Neural progenitor cell (in vitro differentiated cells): ENCODE results near the gene GDPD5. TPM values are rescaled to one million over a fixed set of nuclear protein-coding genes. Genes with fewer than 3 reads are reported as not detected.

Experiments
- DNase-seq: peaks from one replicate; pipeline ENCODE4 v3.0.0-alpha.2; 2016; ENCODE audit warnings: low spot score
- H2AFZ ChIP-seq: fragments of 200-600 bp; sonication (generic); replicated peaks from 2 replicates; pipeline ENCODE4 v1.6.1; 2016; ENCODE audit warnings: antibody characterized with exemption
- H3F3A ChIP-seq: fragments of 200-600 bp; sonication (generic); 2 replicates; pipeline ENCODE4 v1.6.1; 2016; ENCODE audit warnings: antibody characterized with exemption, low read depth
- H3K27ac ChIP-seq: fragments of 200-600 bp; sonication (generic); 2 replicates; pipeline ENCODE4 v1.5.1; 2016; ENCODE audit warnings: mild to moderate bottlenecking
- H3K27me3 ChIP-seq: fragments of 200-600 bp; sonication (generic); 2 replicates; pipeline ENCODE4 v1.6.1; 2016; ENCODE audit warnings: mild to moderate bottlenecking, moderate library complexity
- H3K36me3 ChIP-seq: fragments of 200-600 bp; sonication (generic); 2 replicates; pipeline ENCODE4 v1.5.1; 2016
- H3K4me1 ChIP-seq: fragments of 200-600 bp; sonication (generic); 2 replicates; pipeline ENCODE4 v1.6.1; 2016; ENCODE audit warnings: mixed run types
- H3K4me2 ChIP-seq: fragments of 200-600 bp; sonication (generic); 2 replicates; pipeline ENCODE4 v1.6.1; 2016
- H3K4me3 ChIP-seq: fragments of 200-600 bp; sonication (generic); 2 replicates; pipeline ENCODE4 v1.5.1; 2016
- H3K79me2 ChIP-seq: fragments of 200-600 bp; sonication (generic); 2 replicates; pipeline ENCODE4 v1.6.1; 2016; ENCODE audit warnings: low read depth
- H3K9ac ChIP-seq: fragments of 200-600 bp; sonication (generic); 2 replicates; pipeline ENCODE4 v1.6.1; 2016
- H3K9me3 ChIP-seq: fragments of 200-600 bp; sonication (generic); 2 replicates; pipeline ENCODE4 v1.5.1; 2016; ENCODE audit warnings: low read depth
- H4K20me1 ChIP-seq: fragments of 200-600 bp; sonication (generic); 2 replicates; pipeline ENCODE4 v1.6.1; 2016; ENCODE audit warnings: low read depth
- H3K27ac Mint-ChIP-seq: 3 replicates; pipeline ENCODE4 v1.8.0; 2021; ENCODE audit warnings: mixed read lengths
- H3K27me3 Mint-ChIP-seq: 2 replicates; pipeline ENCODE4 v1.8.0; 2022; ENCODE audit warnings: low read depth, mild to moderate bottlenecking, inconsistent platforms, moderate library complexity, mixed read lengths; ENCODE audit not compliant: insufficient read depth
- H3K36me3 Mint-ChIP-seq: 3 replicates; pipeline ENCODE4 v1.8.0; 2021; ENCODE audit warnings: mixed read lengths
- H3K4me1 Mint-ChIP-seq: 3 replicates; pipeline ENCODE4 v1.8.0; 2021; ENCODE audit warnings: mixed read lengths
- H3K4me3 Mint-ChIP-seq: 3 replicates; pipeline ENCODE4 v1.8.0; 2021; ENCODE audit warnings: mild to moderate bottlenecking, moderate library complexity, mixed read lengths
- H3K9me3 Mint-ChIP-seq: 3 replicates; pipeline ENCODE4 v1.8.0; 2020; ENCODE audit warnings: mixed read lengths
- EZH2 ChIP-seq: fragments of 200-600 bp; sonication (generic); IDR thresholded peaks from 2 replicates; pipeline ENCODE4 v1.6.1; 2017; ENCODE audit warnings: antibody characterized with exemption, mild to moderate bottlenecking, moderate library complexity
- EZH2phosphoT487 ChIP-seq: fragments of 200-600 bp; sonication (generic); IDR thresholded peaks from 2 replicates; pipeline ENCODE4 v1.6.1; 2017; ENCODE audit warnings: antibody characterized with exemption
- total RNA-seq: library from RNA; depleted of rRNA; stranded (reverse); fragments of >200 nt; gene quantifications from 2 replicates; pipeline ENCODE4 v1.2.3, GENCODE V29; 2015; ENCODE audit warnings: low replicate concordance
- TF ChIP-seq, protein P1 (sequence below): fragments of 200-600 bp; sonication (generic); IDR thresholded peaks from 2 replicates; pipeline ENCODE4 v1.5.1; 2017; ENCODE audit warnings: antibody characterized with exemption, mild to moderate bottlenecking

Gene GDPD5
- total RNA-seq, 1 donor from 2014 or later, result 11.3 TPM

DNA sequence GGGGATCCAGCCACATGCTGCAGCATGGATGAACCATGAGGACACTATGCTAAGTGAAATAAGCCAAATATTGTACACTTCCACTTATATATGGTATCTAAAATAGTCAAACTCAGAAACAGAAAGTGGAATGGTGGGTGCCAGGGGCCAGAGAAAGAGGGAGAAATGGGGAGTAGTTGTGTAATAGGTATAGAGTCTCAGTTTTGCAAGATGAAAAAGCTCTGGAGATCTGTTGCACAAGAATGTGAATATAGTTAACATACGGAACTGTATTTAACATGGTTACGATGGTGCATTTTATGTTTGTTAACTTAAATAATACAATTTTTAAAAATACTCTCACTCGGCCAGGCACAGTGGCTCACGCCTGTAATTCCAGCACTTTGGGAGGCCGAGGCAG lies 21.2 kb downstream of the GDPD5 start:
- Histone ChIP-seq H3K4me2 (no peak overlapping the region), H2AFZ (no peak overlapping the region), H3K27ac (no peak overlapping the region), H3K9ac (no peak overlapping the region), H4K20me1 (no peaks in the 10 kb centered on the region), H3K9me3 (no peaks in the 10 kb centered on the region), H3K4me3 (no peak overlapping the region), H3K4me1 (no peaks in the 10 kb centered on the region), H3K36me3 (no peaks in the 10 kb centered on the region), H3K79me2 (no peaks in the 10 kb centered on the region), H3K27me3 (no peaks in the 10 kb centered on the region), H3F3A (no peaks in the 10 kb centered on the region)
- Mint-ChIP-seq H3K27ac (peak overlapping the region; percentile 7), H3K4me3 (no peak overlapping the region), H3K36me3 (no peaks in the 10 kb centered on the region), H3K9me3 (no peaks in the 10 kb centered on the region), H3K27me3 (peaks cover 4% of the 10 kb centered on the region), H3K4me1 (peaks cover 8% of the 10 kb centered on the region)
- no peak for DNase-seq
- TF ChIP-seq EZH2phosphoT487 (no peak), EZH2 (no peak)
- TF ChIP-seq, protein P1, sequence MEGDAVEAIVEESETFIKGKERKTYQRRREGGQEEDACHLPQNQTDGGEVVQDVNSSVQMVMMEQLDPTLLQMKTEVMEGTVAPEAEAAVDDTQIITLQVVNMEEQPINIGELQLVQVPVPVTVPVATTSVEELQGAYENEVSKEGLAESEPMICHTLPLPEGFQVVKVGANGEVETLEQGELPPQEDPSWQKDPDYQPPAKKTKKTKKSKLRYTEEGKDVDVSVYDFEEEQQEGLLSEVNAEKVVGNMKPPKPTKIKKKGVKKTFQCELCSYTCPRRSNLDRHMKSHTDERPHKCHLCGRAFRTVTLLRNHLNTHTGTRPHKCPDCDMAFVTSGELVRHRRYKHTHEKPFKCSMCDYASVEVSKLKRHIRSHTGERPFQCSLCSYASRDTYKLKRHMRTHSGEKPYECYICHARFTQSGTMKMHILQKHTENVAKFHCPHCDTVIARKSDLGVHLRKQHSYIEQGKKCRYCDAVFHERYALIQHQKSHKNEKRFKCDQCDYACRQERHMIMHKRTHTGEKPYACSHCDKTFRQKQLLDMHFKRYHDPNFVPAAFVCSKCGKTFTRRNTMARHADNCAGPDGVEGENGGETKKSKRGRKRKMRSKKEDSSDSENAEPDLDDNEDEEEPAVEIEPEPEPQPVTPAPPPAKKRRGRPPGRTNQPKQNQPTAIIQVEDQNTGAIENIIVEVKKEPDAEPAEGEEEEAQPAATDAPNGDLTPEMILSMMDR, result no peak

DNA sequence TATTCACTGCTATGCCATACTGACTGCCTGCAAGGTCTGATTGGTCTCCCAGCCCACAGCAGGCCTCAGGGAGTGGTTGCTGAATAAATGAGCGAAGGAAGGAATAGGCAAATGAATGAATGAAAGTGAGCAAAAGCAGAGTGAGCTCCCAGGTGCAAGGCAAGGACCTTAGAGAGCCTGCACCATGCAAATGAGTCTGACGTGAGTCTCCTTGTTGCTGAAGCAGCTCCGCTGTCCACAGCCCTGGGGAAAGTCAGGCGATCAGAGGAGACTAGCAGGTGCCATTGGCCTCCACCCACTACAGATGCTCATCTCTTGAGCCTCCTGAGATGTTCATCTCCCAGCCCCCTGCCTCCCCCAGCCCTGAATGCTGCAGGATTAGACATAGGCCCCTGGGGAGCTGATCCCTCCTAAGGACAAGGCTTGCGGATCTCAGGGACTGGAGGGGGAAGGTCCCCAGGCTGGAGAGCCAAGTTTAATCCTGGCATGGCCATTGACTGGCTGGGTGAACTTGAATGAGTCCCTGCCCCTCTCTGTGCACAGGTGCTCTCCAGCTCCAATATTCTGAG lies 22.1 kb downstream of the GDPD5 start:
- Histone ChIP-seq H4K20me1 (no peaks in the 10 kb centered on the region), H3K27me3 (no peaks in the 10 kb centered on the region), H3K4me3 (no peak overlapping the region), H3K9me3 (no peaks in the 10 kb centered on the region), H3K27ac (no peak overlapping the region), H3F3A (no peaks in the 10 kb centered on the region), H3K4me1 (no peaks in the 10 kb centered on the region), H3K9ac (no peak overlapping the region), H3K36me3 (no peaks in the 10 kb centered on the region), H3K4me2 (no peak overlapping the region), H2AFZ (no peak overlapping the region), H3K79me2 (no peaks in the 10 kb centered on the region)
- Mint-ChIP-seq H3K4me3 (no peak overlapping the region), H3K9me3 (no peaks in the 10 kb centered on the region), H3K27ac (no peak overlapping the region), H3K4me1 (peaks cover 8% of the 10 kb centered on the region), H3K36me3 (no peaks in the 10 kb centered on the region), H3K27me3 (peaks cover 4% of the 10 kb centered on the region)
- no peak for TF ChIP-seq EZH2
- no peak for DNase-seq

DNA sequence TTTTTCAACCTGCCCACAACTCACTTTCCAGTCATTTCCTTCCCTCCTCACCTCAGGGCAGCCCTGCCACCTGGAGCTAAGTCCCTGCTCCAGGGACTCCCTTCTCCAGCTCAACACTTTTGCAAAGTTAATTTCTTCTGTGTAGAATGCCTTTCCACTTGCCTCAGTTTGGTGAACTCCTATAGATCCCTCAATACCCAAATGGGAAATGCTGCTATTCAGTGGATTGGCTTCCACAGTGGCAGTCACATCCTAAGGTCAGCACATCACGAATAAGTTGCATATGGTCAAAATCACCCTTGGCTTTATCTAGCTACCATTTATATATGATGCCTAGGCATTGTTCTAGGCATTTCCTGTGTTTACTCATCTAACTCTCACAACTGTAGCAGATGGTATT lies 23.6 kb downstream of the GDPD5 start:
- H3K4me1 Mint-ChIP-seq, result peaks cover 8% of the 10 kb centered on the region
- H3K27ac ChIP-seq, result no peak overlapping the region
- no peaks in the 10 kb centered on the region for H3K9me3 Mint-ChIP-seq
- H4K20me1 ChIP-seq, result no peaks in the 10 kb centered on the region
- no peaks in the 10 kb centered on the region for H3K27me3 ChIP-seq
- no peak overlapping the region for H3K9ac ChIP-seq
- no peak for DNase-seq
- no peak overlapping the region for H3K4me3 ChIP-seq
- H3K4me2 ChIP-seq, result no peak overlapping the region
- H3K9me3 ChIP-seq, result no peaks in the 10 kb centered on the region
- no peak overlapping the region for H2AFZ ChIP-seq
- no peaks in the 10 kb centered on the region for H3F3A ChIP-seq
- H3K36me3 ChIP-seq, result no peaks in the 10 kb centered on the region
- no peaks in the 10 kb centered on the region for H3K4me1 ChIP-seq
- no peaks in the 10 kb centered on the region for H3K79me2 ChIP-seq
- H3K4me3 Mint-ChIP-seq, result no peak overlapping the region
- TF ChIP-seq, protein P1, result no peak
- TF ChIP-seq EZH2phosphoT487 (no peak), EZH2 (no peak)
- H3K36me3 Mint-ChIP-seq, result no peaks in the 10 kb centered on the region
- no peak overlapping the region for H3K27ac Mint-ChIP-seq
- H3K27me3 Mint-ChIP-seq, result peaks cover 3% of the 10 kb centered on the region

DNA sequence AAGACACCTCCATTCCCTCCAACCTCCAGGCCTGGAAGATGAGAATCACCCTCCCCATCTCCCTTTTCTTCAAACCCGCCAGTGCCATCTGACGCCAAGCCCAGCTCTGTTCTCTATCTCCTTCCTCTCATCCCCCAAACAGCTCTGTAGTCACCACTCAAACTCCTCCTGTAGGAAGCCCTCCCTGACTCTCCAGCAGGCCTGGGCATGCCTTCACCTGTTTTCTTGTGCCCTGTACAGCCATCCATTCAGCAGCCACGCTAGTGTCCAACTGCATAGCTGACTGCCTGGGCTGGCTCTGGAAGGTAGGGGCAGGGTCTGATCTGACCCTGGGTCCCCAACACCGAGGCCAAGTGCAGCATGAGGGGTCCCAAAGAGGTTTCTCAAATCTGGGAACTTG lies 25.0 kb downstream of the GDPD5 start:
- H3K27me3 Mint-ChIP-seq, result peaks cover 3% of the 10 kb centered on the region
- DNase-seq, result no peak
- H3K4me3 Mint-ChIP-seq, result no peak overlapping the region
- peaks cover 7% of the 10 kb centered on the region for H3F3A ChIP-seq
- H3K9me3 Mint-ChIP-seq, result no peaks in the 10 kb centered on the region
- no peaks in the 10 kb centered on the region for H3K79me2 ChIP-seq
- H3K4me3 ChIP-seq, result no peak overlapping the region
- no peaks in the 10 kb centered on the region for H3K36me3 Mint-ChIP-seq
- no peak overlapping the region for H3K9ac ChIP-seq
- H2AFZ ChIP-seq, result no peak overlapping the region
- no peak overlapping the region for H3K27ac ChIP-seq
- peaks cover 8% of the 10 kb centered on the region for H3K4me1 Mint-ChIP-seq
- no peak overlapping the region for H3K4me2 ChIP-seq
- H4K20me1 ChIP-seq, result no peaks in the 10 kb centered on the region
- peak overlapping the region; percentile 43 for H3K27ac Mint-ChIP-seq
- H3K36me3 ChIP-seq, result no peaks in the 10 kb centered on the region
- no peaks in the 10 kb centered on the region for H3K9me3 ChIP-seq
- peaks cover 5% of the 10 kb centered on the region for H3K4me1 ChIP-seq
- TF ChIP-seq EZH2phosphoT487, result no peak
- TF ChIP-seq, protein P1, result no peak
- no peak for TF ChIP-seq EZH2
- no peaks in the 10 kb centered on the region for H3K27me3 ChIP-seq
